Right forelimb (tissue), 1 donor: ENCODE data around the gene ACER3.
"Not testable (repeated sequence)": the region's sequence is repeated elsewhere in the genome, so short reads cannot be mapped to it uniquely, and the experiment has no call there.

Source experiments
- DNase-seq: peaks from one replicate; pipeline ENCODE4 v3.0.0-alpha.2; 2018

ACER3 gene

GRCh38 chr11:76837696-76838677 is 22.7 kb upstream of the ACER3 start:
- DNase-seq, result no peak

- no peak for DNase-seq
These were observed 22.0 kb upstream of the ACER3 start for GRCh38 chr11:76838678-76839068.

GRCh38 chr11:76839311-76839710 is 21.4 kb upstream of the ACER3 start:
- DNase-seq, result no peak

- DNase-seq, result no peak
These were observed 18.7 kb upstream of the ACER3 start for GRCh38 chr11:76841923-76842452.

- no peak for DNase-seq
These were observed 16.8 kb upstream of the ACER3 start for GRCh38 chr11:76843907-76844306.

- no peak for DNase-seq
These were observed 16.2 kb upstream of the ACER3 start for GRCh38 chr11:76844511-76844910.

GRCh38 chr11:76845069-76845468 is 15.6 kb upstream of the ACER3 start:
- no peak for DNase-seq

- DNase-seq, result no peak
These were observed 14.3 kb upstream of the ACER3 start for GRCh38 chr11:76846441-76846840.

GRCh38 chr11:76849376-76849775 is 11.3 kb upstream of the ACER3 start:
- no peak for DNase-seq

GRCh38 chr11:76850130-76850529 is 10.6 kb upstream of the ACER3 start:
- no peak for DNase-seq

- DNase-seq, result no peak
These were observed 9.9 kb upstream of the ACER3 start for GRCh38 chr11:76850815-76851214.

- no peak for DNase-seq
These were observed 6.0 kb upstream of the ACER3 start for GRCh38 chr11:76854709-76855108.

- not testable (repeated sequence) for DNase-seq
These were observed 5.0 kb upstream of the ACER3 start for GRCh38 chr11:76855670-76856069.

GRCh38 chr11:76856106-76856505 is 4.6 kb upstream of the ACER3 start:
- DNase-seq, result no peak

GRCh38 chr11:76856571-76856970 is 4.1 kb upstream of the ACER3 start:
- DNase-seq, result no peak

- no peak for DNase-seq
These were observed 2.8 kb upstream of the ACER3 start for GRCh38 chr11:76857781-76858410.

GRCh38 chr11:76859708-76860227 is 950 bp upstream of the ACER3 start:
- no peak for DNase-seq

GRCh38 chr11:76861490-76861953 is 804 bp downstream of the ACER3 start:
- no peak for DNase-seq

- not testable (repeated sequence) for DNase-seq
These were observed 2.1 kb downstream of the ACER3 start for GRCh38 chr11:76862794-76863193.

GRCh38 chr11:76863196-76863777 is 2.6 kb downstream of the ACER3 start:
- DNase-seq, result no peak

GRCh38 chr11:76872959-76873827 is 12.5 kb downstream of the ACER3 start:
- DNase-seq, result no peak

- DNase-seq, result no peak
These were observed 17.3 kb downstream of the ACER3 start for GRCh38 chr11:76878014-76878413.
